Measurements from ENCODE around the gene RBM20.
"Not testable (repeated sequence)": the region's sequence is repeated elsewhere in the genome, so short reads cannot be mapped to it uniquely, and the experiment has no call there.

Gene RBM20

DNA sequence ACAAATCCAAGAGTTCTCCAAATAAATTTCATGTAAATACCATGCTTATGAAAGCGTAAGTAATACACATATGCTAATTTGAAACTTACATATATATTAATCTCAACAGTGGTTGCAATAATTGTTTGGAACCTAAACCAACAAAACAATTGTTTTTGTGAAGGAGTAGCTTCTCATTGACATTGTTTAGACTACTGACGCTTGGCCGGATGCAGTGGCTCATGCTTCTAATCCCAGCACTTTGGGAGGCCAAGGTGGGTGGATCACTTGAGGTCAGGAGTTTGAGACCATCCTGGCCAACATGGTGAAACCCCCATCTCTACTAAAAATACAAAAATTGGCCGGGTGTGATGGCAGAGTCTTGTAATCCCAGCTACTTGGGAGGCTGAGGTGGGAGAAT, 61.5 kb downstream of the RBM20 start:
- not testable (repeated sequence) for DNase-seq (ENCODE audit: low read depth)

GRCh38 chr10:110706690-110707098, 62.6 kb downstream of the RBM20 start:
- peak; percentile 84 for DNase-seq (ENCODE audit: low read depth)

- no peak for DNase-seq (ENCODE audit: low read depth)
These were observed 64.8 kb downstream of the RBM20 start for GRCh38 chr10:110708776-110709443.

DNA sequence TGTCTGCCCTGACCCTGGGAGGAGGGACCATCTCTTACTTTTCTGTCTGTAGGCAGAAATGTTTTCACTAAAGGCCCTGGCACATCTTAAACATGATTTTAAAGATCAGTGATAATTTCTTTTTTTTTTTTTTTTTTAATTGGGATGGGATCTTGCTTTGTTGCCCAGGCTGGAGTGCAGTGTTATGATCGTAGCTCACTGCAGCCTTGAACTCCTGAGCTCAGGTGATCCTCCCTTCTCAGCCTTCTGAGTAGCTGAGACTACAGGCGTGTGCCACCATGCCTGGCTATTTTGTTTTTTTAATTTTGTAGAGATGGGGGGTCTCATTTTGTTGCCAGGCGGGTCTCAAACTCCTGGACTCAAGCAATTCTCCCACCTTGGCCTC, 65.3 kb downstream of the RBM20 start:
- no peak for DNase-seq (ENCODE audit: low read depth)

DNA sequence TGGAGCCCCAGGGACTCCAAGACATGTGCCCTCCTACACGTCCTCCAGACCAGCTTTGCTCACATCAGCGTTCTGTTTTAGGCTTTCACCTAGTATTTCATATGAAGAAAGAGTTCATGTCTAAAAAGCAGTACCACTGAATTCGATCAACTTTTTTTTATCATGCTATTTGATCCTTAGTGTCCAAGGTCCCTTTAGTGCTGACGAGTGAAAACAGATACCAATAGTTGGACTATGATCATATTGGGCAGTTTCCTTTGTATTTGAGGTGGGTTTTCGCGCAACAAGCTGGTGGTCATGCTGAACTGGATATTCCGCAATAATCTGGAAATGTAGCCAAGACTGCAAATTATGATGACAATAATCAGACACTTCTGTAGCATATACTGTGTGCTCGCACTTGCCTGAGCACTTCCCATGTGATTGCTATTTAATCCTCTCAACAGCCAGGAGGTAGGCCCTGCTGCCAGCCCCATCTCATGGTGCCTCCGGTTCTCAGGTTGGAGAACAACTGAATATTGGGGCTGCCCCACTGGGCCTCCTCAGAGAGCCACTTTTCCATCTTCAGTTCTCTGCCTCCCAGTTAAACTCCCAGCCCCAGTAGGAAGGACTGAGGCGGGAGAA, 65.9 kb downstream of the RBM20 start:
- no peak for DNase-seq (ENCODE audit: low read depth)

DNA sequence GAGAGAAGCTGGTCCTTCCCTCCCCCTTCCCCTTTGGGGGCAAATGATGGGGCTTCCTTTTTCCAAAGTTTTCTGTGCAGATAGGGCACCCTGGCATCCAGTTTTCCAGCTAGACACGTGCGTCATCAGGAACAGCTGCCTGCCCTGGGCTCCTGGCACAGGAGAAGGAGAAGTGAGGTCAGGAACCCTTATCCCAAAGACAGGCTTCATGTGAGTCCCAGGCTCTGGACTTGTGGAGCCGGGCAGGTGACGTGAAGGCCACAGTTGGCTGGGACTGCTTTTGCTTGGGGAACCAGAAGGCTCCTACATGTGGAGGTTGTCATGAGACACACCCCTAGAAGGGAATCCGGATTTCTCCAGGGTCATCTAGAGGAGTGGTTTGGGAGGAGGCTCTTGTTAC, 66.5 kb downstream of the RBM20 start:
- no peak for DNase-seq (ENCODE audit: low read depth)

- no peak for DNase-seq (ENCODE audit: low read depth)
These were observed 67.2 kb downstream of the RBM20 start for GRCh38 chr10:110711382-110711781.

DNA sequence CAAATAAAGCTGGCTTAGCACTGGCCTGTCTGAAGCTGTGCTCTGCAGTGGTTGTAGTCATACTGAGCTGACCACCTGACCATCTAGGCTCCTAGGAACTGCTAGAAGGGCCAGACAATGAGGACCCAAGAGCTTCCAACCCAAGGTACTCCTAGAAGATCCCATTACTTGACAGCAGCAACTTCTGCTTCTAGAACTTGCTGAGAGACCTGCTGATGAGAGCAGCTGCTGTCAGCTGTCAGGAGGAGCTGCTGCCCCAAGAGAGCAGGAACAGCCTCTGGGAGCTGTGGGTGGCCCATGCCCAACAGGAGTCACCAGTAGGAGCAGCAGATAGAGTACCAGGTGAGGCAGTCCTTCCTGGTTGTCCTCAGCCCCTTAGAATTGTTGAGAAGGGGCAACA, 70.2 kb downstream of the RBM20 start:
- DNase-seq (ENCODE audit: low read depth), result no peak

GRCh38 chr10:110717781-110718589, 73.8 kb downstream of the RBM20 start:
- DNase-seq (ENCODE audit: low read depth), result no peak

DNA sequence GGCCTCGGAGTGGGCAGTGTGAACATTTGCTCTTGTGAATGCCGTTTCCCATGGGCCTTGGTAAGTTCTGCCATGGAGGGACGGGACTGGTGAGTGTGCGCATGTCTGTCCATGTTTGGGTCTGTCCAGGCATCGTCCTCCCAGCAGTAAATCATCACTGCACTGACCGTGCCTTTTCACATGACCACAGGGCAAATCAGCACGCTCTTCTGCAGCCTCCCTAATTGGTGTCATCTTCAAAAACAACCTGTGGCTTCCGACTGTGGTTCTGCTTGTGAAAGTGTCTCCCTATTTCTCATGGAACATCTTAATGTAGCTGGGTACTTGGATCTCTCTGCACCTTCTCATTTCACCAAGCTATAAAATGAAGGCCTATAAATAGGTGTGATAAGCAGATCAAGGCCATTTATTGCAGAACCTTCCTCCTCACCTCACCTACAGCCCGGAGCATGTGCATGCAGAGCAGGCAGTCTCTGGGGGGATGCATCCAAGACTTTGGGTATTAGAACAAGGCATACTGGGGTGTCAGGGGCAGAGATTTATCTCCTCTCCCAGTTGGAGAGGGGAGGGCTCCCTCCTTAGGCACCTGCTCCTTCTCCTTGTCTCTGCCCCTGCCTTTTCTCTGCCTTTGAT, 77.4 kb downstream of the RBM20 start:
- DNase-seq (ENCODE audit: low read depth), result no peak

DNA sequence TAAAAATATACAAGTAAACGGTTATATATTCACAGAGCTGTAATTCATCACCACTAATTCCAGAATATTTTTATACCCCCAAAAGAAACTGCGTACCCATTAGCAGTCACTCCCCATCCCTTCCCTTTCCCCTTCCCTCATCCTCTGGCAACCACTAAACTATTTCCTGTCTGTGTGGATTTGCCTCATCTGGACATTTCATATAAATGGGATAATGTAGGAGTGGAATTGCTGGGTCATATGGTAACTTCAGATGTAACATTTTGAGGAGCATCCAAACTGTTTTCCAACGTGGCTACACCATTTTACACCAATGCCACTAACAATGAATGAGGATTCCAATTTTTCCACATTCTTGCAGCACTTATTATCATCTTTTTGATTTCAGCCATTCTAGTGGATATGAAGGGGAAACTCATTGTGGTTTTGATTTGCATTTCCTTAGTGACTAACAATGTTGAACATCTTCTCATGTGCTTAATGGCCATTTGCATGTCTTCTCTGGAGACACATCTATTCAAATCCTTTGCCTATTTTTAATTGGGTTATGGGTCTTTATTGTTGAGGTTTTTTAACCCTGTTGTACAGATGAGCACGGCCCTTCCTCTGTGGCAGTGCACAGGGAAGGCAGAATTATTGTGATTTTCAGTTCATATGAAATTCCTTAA, 79.2 kb downstream of the RBM20 start:
- DNase-seq (ENCODE audit: low read depth), result peak; percentile 42

DNA sequence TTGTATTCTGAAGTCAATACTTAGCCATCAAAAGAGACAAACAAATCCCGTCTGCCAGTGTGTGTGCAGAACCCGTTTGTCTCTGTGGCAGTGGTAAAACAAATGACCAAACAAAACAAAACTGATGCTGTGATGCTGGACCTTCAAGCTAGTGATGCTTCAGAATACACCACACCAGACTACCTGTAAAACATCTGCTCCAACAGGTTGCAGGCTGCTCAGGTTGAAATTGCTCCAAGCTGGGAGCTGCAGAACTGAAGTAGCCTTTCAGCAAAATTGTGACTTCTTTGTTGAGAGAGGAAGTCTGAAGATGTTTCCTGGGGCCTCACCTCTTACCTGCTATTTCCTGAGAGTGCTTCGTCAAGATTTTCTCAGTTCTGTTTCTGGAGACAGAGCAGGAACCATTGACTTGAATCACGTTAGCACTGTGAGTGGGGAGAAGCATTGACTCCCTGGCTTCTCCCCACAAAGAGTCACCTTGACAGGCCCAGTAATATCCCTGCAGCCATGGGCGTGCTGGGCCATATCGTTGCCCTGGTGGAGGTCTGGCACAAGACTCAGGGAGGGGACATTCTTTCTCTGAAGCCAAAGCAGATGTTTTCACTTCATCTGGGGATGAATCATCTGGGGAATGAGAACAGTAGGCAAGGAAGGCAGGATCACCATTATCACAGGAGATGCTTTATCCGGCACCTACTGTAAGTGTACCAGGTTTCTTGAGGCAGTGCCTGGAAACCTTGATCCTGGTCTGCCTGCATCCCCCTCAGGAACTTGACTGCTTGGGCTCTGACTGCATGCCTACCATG, 80.2 kb downstream of the RBM20 start:
- DNase-seq (ENCODE audit: low read depth), result peak; percentile 10

DNA sequence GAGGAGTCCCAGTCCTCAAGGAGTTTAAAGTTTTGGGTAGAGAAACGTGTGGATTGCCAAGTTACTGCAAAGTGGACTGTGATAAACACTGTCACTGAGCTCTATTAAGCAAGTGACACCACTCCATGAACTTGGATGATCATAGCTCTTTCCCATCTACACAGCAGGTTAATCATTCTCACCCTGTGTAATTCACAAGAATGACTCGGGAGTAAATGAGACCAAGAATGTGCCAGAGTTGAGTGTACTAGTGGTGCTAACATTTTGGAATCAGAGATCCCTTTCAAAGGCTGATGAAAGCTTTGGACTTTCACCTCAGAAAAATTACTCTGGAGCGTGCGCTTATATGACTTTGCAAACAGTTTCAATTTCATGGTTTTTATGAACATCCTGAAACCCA, 80.8 kb downstream of the RBM20 start:
- no peak for DNase-seq (ENCODE audit: low read depth)

DNA sequence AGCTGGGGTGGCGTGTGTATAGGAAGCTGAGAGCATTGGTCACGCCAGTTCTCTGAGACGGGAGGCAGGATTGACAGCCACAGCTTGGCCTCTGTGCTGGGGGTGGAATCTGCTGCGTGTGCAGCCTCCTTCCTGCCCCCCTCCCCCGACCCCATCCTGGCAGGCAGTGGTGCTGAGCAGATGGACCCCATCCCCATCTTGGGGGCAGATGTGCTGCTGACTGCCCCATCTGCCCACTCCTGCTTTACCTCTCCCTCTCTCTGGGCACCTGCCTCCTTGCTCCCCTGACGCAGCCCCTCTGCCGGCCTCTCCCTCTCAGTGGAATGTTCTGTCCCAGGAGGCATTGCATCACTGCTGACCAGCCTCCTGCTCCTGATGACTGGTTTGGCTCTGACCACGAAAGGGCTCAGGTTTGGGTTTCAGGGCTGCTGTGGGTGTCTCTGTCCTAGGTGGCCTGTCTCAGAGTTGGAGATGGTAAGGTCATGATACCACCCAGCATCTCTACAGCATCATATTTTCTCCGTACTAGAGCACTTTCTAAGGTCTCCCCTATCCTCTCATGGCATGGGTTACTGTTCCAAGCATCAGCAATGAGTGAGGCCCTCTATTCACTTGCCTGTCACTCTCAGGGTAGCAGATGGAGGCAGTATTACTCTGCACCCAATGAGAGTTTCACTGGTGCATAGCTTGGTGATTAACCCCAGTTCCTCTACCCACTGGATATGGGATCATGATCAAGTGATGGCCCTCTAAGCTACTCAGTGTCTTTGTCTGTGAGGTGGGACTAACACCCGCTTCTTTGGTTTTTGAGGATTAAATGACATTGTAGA, 81.9 kb downstream of the RBM20 start:
- DNase-seq (ENCODE audit: low read depth), result peak; percentile 42

- not testable (repeated sequence) for DNase-seq (ENCODE audit: low read depth)
These were observed 83.6 kb downstream of the RBM20 start for GRCh38 chr10:110727785-110728184.

DNA sequence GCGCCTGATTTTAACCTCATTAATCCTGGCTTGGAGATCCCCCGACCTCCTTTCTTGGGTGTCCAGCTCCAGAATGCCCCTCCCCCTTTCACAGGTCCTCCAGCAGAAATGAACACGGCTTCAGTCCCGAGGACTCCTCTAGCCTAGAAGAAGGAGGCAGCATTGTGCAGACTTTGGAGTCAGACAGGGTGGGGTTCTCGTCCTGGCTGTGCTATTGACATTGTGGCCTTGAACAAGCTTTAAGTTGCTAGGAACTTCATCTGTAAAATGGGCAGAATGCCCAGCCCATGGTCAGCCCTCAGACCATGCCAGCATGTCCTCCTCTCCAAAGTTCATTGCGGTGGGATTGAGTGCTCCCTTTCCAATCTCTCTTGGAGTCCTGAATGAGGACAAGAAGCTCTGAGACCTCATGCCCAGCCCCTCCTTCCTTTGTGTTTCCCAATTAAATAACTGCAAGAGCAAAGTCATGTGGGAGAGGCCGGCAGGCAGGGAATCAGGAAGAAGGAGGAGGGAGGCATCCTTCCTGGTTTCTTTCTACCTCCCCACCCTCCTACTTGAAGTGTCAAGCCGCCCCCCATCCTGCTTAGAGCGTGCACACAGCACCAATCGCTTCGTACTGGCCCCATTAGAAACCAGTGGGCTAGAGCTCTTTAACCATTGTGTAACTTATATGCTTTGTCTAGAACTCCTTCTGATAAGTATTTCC, 86.4 kb downstream of the RBM20 start:
- DNase-seq (ENCODE audit: low read depth), result no peak

DNA sequence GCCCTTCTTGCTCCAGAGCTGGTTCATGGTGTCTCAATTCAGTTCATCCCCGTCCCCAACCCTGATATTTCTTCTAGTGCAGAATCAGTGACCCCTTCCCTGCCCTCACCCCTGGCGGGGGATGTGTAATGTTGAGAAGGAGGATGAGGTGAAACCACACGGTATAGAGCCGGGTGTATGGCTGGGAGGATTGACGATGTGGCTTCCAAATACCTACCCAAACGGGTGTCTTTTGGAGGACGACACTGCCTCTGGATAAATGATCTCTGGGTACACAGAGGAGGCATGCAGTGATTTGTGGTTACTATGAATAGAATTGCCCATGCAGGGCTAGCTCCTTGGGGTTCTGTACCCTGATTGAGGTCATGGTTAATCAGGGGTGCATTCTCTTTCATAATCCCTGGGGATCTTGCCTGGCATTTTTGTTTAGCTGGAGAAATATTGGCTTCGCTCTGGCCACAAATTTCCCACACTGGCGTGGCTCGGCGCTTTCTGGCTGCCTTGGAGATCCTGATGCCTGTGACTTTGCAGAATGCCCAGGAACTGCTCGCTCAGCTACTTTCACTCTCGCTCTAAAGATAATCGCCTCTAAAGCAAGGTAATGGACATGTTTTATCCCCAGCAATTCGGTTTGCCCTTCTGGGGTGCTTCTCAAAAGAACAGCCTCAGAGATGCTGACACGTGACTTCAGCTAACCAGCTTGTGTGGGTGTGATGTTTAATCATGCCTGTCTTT, 89.2 kb downstream of the RBM20 start:
- DNase-seq (ENCODE audit: low read depth), result no peak

DNA sequence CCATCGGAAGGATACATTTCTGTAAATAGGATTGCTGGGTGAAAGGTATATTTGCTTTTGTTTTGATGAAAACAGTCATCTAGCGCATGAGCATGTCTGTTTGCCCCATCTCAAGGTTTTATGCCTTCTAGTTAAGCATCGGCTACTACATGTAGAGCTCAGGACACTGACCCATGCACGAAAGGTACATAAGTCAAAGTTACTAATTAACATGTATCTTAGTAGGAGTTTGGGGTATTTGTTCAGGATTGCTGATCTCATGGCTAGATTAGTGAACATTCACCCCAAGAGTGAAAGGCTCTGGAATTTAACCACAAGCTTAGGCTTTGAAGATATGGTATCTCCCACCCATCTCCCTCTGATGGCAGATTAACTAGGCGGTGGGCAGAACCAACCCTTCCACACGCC, 91.5 kb downstream of the RBM20 start:
- DNase-seq (ENCODE audit: low read depth), result no peak

Measured in ELR (cell line).